Measurements from ENCODE around the gene RAD18.

Gene RAD18

DNA sequence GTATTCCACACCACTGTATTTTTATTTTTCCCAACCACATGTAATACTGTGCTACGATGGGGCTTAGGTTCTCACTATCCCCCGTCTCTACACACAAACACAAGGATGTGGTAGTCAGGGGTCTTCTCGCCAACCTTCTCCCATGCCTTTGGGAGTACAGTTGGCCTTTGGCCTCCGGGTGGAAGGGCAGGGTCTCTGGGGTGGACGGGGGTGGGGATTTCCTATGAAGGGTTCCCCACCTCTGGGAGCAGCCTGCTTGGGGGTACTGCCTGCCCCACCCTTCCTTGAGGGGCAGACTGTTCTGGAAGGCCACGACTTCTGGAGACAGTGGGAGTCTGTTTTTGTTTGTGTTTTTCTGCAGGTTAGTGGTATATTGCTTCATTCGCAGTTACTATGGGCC is 21.3 kb upstream of the RAD18 start:
- no peak for DNase-seq

DNA sequence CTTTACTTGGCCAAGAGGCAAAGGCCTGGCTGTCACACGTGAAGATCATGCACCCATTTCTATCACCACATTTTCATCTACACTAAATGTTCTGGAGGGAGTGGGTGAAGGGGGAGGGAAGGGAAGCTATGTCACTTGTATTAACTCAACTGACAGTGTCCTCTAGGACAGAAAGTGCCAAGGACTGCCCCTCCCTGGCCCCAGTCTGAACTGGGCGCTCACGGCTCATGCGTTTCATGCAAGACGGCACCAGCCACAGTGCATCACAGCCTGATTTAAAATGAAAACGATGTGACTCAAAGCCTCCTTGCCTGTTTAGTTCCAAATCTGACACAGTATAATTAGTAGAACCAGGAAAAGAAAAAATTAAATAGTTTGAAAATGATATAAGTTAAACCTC is 20.8 kb upstream of the RAD18 start:
- DNase-seq: no peak

- no peak for DNase-seq
Observed at GRCh38 chr3:8983591-8983990, 20.3 kb upstream of the RAD18 start.

DNA sequence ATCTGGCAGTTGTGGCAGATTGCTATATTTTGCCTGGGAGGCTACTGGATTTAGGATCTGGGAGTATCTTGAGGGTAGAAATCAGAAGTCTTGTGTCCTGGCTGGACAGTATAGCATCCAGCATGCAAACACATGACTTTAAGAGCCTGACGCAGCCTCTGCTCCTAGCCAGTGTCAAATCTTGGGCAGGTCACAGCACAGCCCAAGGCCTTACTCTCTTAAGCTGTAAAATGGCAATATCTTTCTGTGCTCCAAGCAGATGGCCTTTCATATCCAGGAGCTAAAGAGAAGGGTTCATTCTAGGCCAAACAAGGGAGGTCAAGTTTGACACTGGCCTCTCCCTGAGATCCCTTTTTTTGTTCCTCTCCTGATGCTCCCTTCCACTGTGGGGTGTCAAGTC is 19.8 kb upstream of the RAD18 start:
- no peak for DNase-seq

DNA sequence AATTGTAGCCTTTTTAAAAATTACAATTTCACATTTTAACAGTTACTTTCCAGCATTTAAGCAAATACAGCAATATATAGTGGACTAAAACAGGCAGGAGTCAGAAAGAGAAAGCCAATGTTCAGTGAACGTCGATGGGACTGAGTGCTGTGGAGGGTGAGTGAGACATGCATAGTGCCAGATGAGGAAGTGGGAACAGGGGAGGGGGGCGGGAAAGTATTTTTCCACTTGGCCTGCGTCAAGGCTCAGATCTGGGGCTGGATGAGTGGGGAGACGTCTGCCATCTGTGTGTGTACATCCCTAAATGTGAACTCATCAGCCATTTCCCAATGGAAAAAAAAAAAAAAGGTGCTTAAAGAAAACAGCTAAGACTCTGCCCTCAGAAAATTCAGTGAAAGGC is 19.2 kb upstream of the RAD18 start:
- DNase-seq: no peak

GRCh38 chr3:8981700-8982099 is 18.4 kb upstream of the RAD18 start:
- DNase-seq: no peak

DNA sequence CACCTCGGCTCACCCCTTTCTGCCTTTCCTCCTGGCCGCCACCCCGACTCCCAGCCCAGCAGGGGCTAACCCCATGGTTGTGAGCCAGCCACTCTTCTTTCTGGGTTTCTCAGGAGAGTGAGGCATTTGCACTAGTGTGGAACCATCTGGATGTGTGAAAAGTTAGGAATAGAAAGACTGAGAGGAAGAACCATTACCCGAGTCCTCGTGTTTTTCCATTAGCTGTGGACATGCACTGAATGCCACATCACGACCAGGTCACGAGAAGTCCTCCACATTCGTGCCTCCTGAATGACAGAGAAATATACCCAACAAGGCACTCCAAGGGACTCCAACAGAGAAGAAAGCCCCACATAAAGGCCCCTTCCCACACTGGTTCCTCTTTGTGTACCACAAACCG is 18.0 kb upstream of the RAD18 start:
- no peak for DNase-seq

DNA sequence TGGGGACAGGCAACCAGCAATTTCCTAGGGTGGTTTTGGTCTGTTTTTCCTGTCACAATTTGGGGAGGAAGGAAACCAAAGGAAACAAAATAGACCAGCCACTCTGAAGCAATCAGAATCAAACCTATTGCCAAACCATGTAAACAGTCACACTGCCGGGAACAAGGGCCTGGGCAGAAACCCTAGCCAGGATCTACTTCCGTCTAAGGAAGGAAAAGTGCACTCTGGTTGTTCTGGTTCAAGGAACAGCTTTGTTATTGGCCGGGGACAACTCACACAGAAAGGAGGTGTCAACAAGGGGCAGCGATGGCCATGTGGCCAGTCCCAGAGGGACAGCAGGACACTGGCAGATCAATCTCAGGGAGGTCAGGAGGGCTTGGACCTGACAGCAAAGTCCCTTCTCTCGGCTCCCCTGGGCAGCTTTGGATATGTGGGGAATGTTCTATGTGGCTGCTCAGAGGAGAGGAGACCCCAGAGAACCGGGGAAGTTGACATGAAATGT is 17.5 kb upstream of the RAD18 start:
- no peak for DNase-seq

DNA sequence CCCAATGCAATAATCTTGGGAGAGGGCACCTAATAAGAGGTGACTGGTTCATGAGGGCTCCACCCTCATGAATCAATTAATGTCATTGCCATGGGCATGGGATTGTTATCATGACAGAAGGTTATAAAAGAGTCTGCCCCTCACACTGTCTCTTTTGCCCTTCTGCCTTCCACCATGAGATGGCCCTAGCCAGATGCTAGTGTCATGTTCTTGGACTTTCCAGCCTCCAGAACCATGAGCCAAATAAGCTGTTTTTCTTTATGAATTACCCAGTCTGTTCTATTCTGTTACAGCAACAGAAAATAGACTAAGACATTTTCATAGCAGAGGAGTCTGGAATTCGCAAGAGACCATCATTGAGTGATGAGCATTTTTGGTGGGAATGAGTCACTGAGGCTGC is 16.0 kb upstream of the RAD18 start:
- DNase-seq: no peak

DNA sequence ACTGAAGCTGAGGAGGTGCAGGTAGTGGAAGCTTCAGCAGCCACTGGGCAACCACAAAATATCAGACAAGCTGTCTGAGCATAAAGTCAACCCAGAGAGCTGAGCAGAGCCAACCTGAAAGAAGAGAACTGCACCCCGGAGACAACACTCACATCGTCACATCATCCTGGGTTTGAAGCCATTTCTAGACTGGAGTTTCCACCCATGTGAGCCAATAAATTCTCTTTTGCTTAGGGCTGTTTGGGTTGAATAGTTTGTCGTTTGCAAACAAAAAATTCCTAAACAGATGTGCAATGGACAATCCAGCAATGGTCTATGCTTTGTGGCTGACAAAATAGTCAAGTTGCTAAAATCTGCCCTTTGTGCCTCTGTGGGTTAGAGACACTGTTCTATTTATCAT is 15.3 kb upstream of the RAD18 start:
- no peak for DNase-seq

DNA sequence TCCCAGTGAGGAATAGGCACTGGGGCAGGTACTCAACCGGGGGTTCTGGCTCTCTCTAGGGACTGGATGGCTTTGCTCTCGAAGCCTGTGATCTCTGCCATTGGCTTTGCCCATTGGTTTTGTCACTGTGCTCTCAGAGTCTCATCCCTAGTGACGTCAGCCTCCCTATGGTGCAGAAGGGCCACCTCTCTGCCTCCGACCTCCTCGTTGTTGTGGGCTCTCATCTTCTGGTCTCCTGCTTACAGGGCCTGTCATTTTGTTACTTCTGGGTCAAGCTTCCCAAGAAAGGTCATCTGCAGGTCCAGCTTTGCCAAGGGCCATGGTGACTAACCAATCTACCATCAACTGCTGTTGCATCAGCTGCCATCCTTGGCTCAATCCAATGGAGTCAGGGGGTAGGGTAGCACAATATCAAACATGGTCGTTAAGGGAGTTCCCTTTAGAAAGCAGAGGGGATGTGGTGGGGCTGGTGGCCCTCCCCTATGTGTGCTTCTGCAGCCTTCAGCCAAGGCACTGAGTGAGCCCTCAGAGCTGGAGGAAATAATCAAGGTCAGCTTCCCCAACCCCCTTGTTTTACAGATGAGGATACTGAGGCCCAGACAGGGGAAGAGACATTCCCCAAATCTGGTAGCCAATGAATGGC is 13.4 kb upstream of the RAD18 start:
- DNase-seq: no peak

- DNase-seq: no peak
Observed at GRCh38 chr3:8975081-8976020, 12.1 kb upstream of the RAD18 start.

GRCh38 chr3:8974458-8974857 is 11.2 kb upstream of the RAD18 start:
- no peak for DNase-seq

GRCh38 chr3:8972639-8973038 is 9.4 kb upstream of the RAD18 start:
- peak; percentile 90 for DNase-seq

GRCh38 chr3:8970971-8971589 is 7.8 kb upstream of the RAD18 start:
- peak; percentile 66 for DNase-seq

GRCh38 chr3:8969241-8969640 is 6.0 kb upstream of the RAD18 start:
- no peak for DNase-seq

- peak; percentile 53 for DNase-seq
Observed at GRCh38 chr3:8968375-8968882, 5.2 kb upstream of the RAD18 start.

- DNase-seq: no peak
Observed at GRCh38 chr3:8967553-8967952, 4.3 kb upstream of the RAD18 start.

DNA sequence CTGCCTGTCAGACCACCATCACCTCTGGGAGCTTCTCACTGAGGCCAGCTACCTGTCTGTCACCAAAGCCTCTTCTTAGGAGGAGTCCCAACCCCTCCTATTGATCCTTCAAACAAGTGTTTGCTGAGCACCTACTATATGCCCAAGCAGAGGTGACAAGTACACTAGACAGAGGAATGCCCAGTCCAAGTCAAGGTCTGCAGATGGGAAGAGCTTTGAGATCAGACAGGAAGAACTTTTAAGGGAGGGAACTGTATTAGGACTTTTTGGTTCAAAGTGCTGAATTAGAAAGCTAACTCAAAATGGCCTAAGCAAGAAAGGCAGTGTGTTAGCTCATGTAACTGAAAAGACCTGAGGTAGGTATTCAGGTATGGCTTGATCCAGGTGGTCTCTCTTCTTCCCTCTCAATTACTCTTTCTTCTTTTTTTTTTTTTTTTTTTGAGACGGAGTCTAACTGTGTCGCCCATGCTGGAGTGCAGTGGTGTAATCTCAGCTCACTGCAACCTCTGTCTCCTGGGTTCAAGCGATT is 3.6 kb upstream of the RAD18 start:
- no peak for DNase-seq

DNA sequence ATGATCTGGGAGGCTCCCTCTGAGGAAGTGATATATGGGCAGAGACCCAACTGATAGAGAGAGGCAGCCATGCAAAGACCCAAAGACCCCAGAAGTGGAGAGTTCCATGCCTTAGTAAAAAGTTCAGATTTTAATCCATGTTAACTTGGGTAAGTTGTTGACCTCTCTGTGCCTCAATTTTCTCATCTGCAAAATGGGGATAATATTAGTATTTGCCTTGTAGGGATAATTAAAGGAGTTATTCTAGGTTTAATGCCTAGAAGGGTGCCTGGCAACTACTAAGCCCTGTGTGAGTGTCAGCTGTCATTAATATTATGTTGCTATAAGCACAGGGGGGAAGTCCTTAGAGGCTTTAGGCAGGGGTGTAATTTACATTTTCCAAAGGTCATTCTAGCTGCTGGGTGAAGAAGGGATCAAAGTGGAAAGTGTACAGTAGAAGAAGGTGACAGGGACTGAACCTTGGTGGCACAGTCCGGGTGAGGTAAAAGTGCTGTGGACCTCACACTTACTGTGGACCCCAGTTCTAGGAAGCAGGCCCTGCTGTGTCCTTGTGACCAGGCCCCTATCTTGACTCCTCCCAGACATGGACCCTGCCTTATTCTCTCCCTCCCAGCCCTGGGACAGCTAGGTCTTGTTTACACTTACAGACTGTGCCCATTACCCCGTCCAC is 3.0 kb upstream of the RAD18 start:
- no peak for DNase-seq

GRCh38 chr3:8964436-8965370 is 1.4 kb upstream of the RAD18 start:
- no peak for DNase-seq

Measured in NCI-H82 (cell line).